ENCODE results near the gene TPH2. TPM values are rescaled to one million over a fixed set of nuclear protein-coding genes. Genes with fewer than 3 reads are reported as not detected.

The TPH2 gene
- polyA plus RNA-seq, 1 donor: 0.10 TPM

DNA sequence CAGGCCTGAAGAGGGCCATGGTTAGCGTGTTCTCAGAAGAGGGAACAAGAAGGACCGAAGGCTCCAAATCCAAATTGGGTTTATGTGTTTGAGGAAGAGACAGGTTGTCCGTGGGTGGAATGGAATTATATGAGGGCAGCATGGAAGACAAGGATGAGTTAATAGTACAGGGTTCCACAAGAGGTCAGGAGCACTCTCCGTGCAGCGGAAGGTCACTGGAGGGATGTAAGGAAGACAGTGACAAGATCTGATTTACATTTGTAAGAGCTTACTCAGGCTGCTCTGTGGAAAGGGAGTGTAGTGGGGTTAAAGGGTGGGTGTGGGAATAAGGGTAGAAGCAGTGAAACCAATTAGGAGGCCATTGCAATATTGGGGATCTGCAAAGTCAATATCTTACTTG is 97.0 kb downstream of the TPH2 start:
- DNase-seq: no peak

DNA sequence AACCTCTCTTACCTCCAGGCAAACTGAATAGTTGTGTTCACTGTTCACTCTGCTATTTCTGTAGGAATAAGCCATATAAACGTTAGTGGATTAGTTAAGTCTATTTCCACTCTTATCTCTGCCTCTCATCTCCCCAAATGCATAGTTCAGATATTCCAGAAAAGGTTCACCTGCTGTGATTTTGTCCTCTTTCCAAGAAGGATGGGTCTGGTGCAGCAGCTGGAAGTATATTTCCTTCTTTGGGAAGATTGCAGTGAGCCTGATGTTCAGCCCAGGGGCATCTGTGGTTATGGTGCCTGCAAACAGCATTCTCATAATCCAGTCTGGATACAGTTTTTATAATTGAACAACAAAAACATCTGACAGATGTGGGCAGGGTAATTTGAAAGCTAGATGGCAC is 97.7 kb downstream of the TPH2 start:
- DNase-seq: no peak

DNA sequence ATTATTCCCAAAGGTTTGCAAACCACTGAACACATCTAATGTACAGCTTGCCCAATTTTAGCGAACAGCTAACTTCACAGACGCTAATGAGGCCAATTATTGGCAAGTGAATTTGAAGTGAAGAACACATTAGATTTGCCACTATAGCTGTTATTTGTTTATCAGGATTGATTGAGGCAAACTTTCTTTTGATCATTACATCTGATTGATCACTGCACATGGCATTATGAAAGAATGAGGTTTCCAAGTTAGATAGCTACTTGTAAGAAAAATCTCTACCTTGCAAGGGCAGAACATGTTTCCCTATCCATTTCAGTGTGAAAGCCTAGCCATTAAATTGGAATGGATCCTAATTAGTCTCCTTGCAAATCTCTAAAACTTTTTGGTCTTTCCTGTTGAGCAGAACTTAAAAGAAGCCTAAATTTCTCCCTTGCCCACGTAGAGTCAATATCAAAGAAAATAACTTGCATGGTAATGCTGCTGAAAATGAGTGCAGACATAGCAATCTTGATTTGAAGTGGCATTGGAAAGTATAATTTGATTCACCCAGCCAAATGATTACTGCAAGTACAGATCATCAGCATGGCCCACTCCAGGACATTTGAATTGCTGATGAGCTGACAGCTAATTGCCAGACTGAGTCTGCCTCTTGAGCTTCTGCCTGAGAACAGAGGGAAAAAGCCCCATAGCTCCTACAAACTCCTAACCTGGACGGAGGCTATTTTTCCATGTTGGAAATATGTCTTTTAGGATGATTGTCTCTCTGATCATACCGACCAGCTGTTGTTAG is 98.6 kb downstream of the TPH2 start:
- no peak for DNase-seq

DNA sequence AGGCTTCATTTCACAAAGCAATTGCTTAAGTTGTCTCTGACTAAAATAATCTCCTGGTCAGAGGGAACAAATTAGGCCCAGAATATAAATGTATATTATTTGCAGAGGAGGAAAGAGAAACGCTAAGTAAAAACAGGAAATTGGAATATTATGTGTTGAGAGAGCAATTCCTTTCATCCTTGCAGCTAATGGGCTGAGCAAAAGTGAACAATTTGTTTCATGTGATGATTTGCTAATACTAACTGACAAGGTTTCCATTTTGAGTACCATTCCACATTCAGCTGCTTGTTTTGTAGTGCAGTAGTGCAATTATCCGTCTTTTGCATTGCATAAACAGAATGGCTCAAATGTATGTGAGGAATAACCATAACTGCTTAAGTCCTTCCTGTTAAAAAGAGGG is 103.2 kb downstream of the TPH2 start:
- DNase-seq: no peak

DNA sequence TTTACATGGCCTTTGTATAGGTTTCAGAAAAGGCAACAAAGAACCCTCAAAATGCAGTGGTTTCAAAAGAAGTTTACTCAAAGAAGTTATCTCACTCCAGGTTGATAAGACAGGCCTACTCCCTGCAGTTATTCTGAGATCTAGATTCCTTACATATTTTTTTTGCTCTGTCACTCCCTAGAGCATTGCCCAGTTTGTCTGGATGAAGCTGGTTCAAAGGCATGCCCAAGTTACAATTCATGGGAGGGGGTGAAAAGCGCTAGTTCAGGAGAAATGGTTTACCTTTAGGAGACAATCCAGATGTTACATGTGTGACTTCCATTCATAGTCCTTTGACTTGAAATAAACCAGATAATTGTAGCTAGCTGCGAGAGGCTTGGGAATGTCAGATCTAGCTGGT is 115.0 kb downstream of the TPH2 start:
- no peak for DNase-seq

DNA sequence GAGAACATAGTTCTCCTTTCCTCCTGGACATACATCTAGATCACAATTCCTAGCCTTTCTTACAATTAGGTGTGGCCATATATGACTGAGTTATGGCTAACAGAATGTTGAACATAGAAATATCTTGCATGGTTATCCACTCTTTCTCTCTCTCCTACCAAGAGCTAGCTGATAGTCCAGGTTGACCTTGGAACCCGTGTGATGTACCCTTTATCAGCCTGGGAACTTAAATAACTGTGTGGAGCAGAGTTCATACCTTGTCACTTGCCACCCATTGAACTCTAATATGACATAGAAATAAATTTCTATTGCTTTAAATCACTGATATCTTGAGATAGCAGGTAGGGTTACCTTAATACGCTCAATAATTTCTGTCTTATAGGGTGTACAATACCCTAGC is 115.9 kb downstream of the TPH2 start:
- no peak for DNase-seq

DNA sequence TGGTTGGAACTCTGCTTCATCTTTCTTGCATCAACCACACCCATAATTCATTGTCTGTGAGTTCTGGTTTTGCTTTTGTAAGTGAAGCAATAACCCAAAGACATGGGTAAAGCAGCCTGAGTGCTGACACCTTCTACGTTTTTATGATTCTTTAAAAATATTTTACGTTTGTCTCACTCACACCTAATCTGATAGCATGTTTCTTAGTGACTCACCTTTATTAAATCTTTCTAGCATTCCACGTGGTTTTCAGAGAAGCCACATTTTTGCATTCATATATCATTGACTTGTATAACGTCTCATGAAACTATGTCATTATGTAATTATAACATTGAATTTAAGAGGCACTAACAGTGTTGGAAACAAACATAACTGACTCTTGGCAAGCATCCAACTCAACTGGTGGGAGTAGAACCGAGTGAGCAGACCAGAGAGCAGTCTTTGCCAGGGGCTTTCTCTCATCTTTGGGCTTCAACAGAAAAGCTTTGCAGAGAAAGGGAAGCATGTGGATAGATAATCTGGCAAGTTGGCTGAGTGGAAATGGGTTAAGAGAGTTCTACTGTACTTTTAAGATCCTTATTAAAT is 118.8 kb downstream of the TPH2 start:
- no peak for DNase-seq

DNA sequence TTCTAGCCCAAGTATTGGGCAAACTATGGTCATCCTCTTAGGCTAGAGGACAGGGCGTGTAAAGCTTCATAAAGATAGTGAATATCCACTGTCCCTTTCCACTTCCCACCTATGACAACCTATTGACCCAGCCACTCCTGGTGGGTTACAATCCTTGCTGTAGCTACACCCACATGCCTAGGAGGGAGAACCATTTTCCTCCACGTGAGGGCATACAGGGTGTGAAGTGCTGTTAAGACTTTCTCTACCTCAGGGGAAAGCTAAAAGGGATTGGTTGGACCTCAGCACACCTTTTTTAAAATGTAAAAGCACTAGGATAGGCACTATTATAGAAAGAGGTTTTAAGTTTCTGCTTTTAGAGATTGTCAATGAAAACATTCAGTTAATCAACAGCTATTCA is 124.4 kb downstream of the TPH2 start:
- no peak for DNase-seq

DNA sequence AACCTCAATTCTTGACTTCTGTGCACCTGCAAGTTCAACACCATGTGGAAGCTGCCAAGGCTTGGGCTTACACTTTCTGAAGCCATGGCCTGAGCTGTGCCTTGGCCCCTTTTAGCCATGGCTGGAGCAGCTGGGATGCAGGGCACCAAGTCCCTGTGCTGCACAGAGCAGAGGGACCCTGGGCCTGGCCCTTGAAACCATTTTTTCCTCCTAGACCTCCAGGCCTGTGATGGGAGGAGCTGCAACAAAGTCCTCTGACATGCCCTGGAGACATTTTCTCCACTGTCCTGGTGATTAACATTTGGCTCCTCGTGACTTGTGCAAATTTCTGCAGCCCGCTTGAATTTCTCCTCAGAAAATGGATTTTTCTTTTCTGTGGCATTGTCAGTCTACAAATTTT is 132.4 kb downstream of the TPH2 start:
- DNase-seq: no peak

DNA sequence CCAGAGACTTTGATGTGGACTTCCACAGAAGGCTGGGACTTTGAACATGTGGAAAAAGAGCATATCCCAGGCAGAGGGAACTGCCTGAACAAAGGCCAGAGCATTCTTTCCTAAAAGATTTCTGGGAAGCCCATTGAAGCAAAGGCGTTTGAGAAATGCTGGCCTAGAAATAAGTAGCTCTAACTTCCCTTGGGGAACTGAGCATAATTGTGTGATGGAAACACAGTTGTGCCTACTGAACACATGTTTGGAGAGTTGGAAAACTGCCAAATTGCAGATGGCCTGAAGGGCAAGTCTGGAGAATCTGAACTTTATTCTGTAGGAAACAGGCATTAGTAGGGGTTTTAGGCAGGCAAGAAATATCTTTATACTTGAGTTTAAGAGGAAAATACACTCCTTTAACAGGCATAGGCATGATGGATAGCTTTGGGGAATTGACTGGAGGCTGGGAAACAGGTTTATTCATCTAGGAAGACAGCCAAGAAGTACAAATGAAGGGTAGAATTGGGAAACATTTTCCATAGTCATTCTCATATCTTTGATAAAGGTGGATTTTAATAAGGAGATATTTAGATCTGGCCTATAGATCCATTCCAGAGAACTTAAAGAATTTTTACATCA is 134.1 kb downstream of the TPH2 start:
- DNase-seq: no peak

DNA sequence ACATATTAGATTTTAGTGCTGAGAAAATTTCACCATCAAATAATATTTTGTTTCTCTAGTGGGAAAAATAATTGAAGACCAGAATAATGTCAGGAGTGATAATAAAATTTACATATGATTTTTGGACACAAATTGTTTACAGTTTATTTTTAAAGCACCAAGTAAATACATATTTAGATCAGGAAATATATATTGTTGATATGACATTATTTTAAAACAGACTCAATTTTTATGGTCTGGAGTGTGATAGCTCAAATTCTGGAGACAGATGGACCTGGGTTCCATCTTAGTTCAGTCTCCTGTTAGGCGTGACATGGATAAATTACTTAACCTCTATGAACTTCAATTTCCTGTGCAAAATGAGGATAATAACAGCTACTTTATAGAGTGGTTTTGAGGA is 135.4 kb downstream of the TPH2 start:
- no peak for DNase-seq

DNA sequence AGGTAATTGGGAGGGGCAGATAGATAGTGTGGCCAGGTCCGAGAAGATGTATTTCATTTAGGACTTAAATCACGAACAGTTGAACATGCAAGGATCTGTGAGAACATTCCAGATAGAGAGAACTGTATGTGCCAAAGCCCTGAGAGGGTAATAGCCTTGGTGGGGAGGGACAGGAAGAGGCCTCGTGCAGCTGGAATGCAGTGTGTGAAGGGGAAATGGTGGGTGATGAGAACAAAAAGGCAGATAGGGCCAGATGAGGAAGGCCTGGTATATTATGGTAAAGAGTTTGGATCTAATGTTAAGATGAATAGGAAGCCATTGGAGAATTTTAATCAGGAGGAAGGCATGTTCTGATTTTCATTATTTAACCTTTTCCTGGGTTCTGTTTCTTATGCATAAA is 136.3 kb downstream of the TPH2 start:
- no peak for DNase-seq

DNA sequence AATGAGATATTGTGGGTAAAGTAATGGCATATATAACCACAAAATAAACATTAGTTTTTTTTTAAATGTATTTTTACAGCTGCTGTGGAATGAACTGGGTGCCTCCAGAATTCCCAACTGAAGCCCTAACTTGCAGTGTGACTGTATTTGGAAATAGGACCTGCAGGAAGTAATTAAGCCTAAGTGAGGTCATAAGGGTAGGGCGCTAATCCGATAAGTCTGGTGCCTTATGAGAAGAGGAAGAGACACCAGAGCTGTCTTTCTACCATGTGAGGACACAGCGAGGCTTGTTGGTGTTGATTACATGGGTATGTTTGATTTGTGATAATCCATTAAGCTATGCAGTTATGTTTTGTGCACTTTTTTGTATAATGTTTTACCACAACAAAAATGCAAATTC is 136.8 kb downstream of the TPH2 start:
- no peak for DNase-seq

DNA sequence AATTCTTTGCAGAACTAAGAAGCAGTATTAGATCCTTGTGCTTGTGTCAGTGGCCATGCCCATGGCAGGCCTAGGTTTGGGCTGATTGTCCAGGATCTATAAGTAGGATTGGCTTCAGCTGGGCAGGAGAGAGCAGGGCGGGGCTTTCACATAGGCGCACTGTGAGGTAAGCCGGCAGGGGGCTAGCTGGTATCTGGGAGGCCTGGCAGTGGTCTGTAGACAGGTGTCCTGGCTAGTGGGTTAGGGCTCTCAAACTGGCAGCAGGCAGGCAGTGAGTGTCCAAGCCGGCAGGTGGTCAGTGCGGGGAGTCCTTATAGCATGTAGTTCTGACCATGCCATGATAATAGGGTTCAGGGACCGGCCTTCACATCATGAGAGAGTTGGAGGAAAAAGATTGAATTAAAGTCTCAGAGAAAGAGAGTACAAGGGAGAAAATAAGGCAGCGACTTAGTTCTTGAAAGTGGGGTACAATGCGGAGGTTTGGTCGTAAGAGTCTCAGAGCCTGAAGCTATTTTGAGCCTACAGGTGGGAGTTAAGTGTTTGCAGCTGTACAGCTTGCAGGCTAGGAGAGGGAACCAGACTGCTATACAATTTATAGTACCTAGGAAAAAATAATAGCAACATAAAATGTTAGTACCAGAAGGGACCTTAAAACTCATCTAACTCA is 137.4 kb downstream of the TPH2 start:
- DNase-seq: no peak

DNA sequence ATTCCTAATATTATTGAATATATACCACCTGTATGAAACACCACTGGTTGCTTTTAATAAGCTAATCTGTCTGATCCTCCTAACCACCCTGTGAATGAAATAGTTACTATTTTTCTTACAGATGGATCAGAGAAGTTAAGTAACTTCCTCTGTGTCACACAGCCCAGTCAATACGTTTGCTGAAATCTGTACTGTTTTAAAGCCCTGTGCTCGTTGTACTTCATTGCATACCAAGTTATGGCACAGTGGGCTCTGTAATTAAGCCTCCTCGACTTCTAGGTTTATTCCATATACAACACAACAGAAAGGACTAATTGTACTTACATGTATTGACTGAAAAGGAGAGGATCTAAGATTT is 137.9 kb downstream of the TPH2 start:
- no peak for DNase-seq

DNA sequence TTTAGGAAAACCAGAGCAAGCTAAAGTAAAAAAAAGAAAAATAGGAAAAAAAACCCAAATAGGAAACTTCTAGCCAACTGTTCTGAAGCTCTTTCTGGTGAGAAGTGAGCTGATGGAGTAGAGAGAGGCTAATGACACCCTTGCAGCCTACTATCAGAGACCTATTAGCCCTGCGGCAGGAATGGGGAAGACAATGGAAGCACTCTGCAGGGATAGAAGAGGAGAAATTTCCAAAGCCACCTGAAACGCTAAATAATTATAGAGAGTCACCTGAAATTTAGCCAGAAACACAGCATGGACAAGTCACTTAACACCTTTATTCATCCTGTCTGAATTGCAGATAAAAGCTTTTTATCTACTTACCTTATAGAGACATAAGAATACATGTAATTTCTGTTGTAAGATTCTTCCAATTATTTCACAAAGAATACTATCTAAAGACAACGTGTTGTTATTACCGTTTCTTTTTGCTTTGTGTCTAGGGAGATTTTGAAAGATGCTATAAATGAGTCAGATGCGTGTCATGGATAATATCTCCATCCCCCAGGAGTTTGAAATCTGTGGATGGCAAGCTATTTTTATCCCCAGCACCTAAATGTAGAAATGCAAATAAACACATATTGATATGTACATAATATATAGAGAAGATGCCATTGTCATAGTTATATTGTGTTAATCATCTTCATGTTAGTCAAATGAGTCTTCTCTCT is 138.6 kb downstream of the TPH2 start:
- DNase-seq: no peak

DNA sequence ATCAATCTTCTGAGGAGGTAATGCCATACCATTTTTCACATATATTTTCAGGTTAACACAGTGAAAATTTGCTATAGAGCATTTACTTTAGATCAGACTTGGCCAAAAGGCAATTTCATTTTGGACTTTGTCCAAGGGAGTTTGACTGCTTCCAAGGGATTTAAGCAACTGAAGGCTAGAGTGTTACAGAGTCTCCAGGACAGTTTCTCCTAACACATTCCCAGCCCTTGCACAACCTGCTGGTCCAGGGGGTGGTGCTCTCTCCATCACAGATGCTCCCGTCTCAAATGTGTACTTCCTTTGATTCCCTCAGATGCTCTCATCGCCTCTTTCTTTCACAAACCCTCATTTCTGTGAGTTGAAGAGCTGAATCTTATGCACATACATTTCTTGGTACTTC is 143.1 kb downstream of the TPH2 start:
- DNase-seq: no peak

Other genes starting within 250 kb of the TPH2 start
- 76.8 TPM for gene RAB21, start 184.0 kb upstream of the TPH2 start, polyA plus RNA-seq (ENCODE audit: insufficient read length)
- gene TBC1D15, start 99.1 kb upstream of the TPH2 start, polyA plus RNA-seq (ENCODE audit: insufficient read length): 65.0 TPM